DMS 273 (cell line): ENCODE data around the gene FAM131A.

Experiments used
- DNase-seq: peaks from one replicate; lab custom pipeline; 2025; ENCODE audit not compliant: unreplicated experiment; lab: John Stamatoyannopoulos, UW

FAM131A gene

DNA sequence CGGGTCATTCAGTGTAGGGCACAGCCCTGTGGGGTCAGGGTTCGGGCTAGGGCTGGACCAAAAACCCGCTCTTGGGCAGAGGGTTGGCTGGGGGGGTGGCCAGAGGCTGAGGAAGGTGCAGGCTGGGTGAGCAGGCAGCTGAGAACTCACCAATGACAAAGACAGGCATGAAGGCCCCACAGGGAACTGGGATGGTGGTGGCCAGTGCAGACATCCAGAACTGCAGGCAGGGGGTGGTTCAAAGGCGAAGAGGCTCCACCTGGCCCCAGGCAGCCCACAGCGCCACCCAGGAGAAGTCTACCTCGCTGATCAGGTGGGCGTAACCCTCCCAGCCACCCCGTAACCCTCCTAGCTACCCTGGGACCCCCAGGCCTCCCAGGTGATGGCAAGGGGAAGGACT lies 17.4 kb downstream of the FAM131A start:
- no peak for DNase-seq

DNA sequence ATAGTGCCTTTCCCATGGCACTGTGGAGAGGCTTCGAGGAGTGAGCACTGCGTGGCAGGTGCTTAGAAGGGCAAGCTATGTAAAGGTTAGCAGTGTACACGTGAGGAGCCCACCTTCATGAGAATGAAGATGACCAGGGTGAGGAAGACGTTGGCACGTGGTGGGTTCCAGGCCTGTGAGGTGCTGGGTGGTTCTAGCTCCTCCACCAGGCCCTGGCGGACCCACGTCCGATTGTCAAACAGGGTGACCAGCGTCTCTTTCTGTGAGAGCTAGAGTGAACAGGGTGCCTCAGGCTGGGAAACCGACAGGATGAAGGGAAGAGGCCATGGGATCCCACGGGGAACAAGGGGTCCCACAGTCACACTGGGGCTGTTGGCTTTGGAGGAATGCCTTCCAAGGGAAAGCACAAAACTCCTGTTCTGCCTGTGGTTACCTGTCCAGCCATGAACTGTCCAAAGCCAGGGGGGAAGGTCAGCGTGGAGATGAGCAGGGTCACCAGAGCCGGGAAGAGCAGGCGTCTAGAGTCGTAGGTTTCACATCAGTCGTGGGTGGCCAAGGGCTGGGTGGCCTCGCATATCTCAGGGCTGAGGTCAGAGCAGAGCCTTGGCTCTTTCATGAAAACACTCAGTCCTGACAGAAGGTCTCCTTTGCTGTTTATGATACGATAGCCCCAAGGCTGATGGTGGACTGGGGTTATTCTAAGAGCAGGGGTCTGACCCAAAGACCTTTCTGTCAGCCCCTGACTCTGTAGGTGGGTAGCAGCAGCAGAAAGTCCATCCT lies 18.1 kb downstream of the FAM131A start:
- no peak for DNase-seq

DNA sequence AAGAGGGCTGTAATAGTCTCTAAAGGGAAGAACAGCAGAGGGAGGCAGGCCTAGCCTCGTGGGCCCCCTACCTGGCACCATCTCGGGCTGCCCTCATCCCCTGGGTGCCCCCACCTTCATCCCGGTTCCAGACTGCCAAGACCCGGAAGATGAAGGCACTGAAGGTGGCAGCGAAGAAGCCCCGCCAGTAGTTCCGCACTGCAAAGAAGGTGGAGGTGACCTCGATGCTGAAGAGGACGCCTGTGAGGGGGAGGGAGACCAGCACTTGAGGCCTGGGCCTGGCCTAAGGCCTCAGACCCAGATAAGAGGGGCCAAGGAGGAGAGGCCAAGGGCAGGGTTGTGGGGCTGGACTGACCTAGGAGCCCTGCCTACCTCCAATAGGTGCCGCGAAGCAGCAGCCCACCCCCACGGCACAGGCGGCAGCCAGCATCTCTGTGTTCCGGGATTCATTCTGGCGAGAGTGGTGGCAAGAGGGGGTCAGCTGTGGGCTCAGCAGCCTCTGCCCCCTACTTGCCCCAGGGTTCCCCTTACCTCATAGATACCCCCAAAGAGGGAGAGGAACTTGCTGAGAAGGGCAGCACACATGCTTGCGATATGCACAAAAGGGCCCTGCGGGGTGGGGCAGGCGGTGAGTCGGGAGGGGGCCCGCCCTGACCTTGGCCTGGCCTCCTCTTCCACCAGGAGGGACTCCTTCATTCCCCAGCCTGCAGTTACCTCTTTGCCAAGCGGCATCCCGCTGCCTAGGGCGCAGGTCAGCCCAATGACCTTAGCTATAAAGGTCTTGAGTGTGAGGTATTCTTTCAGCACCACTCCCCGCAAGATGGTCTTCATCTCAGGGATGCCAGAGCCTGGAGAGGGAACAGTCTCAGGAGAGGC lies 20.1 kb downstream of the FAM131A start:
- no peak for DNase-seq

DNA sequence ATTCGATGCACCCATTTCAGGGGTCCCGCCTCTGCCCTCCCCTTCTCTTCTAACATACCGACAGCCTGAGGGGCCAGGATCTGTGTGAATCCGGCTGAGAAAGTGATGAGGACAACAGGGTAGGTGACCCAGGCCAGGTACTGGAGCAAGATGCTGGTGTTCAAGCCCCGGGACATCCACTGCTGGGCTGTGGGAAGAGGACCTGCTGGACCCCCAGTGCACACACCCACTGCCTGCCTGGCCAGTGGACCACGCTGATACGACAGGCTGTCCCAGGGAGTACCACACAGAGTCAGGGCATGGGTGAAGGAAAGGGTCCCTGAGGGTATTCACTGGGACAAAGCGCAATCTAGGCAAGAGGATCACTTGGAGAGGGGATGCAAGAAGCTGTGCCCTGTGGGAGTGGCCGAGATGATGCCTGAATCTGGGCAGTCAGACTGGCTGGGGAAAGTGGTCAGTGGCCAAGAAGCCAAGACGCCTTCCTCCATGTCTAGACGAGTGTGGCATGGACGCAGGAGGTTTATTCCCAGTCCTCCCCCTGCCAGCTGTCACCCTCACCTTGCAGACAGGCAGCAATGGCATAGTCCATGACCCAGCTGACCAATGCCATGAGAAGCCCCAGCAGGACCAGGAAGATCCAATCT lies 20.8 kb downstream of the FAM131A start:
- DNase-seq: no peak

DNA sequence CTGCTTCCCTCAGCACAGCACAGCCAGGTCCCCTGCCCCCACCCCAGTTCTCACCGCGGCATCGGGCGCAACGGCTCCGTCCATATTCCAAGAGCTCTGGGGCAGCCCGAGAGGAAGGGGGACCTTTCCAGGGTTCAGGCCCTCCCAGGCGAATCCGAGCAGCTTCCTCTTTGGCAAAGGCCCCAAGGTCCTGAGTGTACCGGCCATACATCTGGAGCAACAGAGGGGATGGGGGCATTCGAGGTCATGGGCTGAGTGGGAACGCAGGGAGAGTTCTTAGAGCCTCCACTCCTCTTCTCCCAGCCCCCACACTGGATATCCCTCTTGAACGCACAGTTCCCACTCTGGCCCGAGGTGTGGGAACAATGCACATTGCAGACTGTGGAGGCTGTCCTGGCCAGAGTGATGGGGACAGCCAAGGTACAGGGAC lies 21.5 kb downstream of the FAM131A start:
- no peak for DNase-seq

DNA sequence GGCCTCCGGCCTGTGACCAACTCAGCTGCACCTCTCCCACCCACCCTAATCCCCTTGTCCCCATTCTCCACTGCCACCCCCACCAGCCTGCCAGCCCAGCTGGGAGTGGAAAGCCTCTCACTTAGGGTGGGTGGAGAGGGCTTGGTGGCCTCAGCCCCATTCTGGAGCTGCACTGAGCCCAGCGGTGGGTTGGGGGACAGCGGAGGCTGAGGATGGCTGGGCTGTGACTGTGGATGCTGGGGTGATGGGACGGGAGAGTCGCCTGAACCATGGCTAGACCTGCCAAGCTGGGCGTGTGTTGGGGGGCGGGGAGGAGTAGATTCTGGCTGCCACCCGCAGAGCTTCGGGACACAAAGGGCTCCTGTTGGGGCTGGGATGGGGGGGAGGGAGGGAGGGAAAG lies 22.2 kb downstream of the FAM131A start:
- no peak for DNase-seq

DNA sequence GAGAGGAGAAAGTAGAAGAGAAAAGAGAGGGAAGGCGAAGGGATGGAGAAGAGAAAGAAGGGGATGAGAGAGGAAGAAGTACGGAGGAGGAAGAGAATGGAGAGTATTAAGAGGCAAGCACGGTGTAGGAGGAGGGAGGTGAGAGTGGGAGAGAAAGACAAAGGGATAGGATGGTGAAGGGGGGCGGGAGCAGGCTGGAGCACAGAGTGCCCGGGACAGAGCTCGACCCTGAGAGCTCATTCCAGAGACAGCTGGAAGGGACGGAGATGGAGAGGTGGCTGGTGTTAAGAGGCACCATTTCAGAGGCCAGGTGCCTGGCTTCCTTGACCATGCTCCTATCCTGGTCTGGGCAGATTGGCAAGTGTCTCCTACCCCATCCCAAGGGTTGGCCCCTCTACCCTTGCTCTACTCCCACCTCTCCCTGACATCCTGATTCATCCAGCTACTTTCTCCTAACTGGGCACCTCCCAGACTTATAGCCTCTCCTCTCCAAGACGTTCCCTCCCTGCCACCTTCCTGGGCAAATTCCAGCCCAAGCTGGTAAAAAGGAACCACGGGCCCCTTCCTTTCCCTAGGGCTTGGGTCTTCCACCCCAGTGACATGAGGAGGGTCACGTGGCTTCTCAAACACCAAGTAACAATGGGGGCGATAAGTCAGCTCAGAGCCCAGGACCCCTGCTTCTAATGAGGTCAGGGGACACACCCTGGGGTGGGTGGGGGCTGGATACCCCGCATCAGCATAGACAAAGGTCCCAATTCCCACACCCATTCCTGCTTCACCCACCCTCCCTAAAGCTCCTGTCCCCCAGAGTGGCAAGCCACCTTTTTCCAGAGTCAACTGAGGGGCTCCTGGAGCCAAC lies 22.9 kb downstream of the FAM131A start:
- no peak for DNase-seq

DNA sequence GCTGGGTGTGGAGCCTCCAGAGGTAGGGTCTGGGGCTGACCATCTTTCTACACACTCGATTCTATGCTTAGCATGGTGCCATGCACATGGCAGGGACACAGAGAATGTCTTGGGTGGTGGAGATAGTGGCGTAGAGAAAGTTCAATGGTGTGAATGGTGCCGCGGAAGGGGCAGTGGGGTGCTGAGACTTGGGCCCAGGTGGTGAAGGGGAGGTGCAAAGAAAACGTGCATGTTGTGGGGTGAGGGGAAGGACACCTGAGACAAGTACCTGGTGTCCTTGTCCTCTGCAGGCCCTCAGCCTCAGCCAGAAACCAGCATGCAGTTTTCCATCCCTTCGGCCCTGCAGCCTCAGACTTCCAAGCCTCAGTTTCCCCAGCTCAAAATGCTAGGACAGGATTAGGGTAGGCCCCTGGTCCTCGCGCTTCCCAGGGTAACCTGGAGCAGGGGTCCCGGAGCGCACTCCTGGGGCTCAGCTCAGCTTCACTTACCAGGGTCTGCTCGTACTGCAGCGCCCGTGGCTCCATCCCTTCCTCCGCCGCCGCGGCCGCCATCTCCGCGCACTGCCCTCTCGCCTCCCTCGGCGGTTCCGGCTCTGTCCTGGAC lies 23.6 kb downstream of the FAM131A start:
- no peak for DNase-seq

DNA sequence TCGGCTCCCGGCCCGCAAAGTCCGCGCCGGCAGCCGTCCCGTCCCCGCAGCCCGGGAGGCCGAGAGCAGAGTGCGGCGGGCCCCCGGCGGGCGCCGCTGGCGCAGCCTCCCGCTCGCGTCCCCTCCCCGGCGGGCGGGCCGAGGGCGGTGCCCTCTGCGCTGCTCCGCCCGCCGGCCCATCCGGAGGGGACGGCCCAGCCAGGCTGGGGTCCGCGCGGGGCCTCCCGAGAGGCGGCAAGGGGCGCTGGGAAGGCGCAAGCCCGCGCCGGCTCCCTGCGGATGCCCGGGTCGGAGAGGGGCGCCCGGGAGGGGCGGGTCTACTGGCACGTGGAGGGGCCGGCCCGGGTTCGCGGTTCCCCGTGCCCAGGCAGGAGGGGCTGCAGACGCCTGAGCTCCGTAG lies 24.1 kb downstream of the FAM131A start, which contains the start of the genes CLCN2 and POLR2H:
TSS of gene CLCN2 (minus strand) at position 74 of the 400 bp plus-strand sequence. CDS start 126 bp downstream, outside the sequence.
TSS of gene POLR2H (plus strand) at position 179 of the 400 bp plus-strand sequence. CDS start 1,783 bp downstream, outside the sequence.
- peak; percentile 91 for DNase-seq

DNA sequence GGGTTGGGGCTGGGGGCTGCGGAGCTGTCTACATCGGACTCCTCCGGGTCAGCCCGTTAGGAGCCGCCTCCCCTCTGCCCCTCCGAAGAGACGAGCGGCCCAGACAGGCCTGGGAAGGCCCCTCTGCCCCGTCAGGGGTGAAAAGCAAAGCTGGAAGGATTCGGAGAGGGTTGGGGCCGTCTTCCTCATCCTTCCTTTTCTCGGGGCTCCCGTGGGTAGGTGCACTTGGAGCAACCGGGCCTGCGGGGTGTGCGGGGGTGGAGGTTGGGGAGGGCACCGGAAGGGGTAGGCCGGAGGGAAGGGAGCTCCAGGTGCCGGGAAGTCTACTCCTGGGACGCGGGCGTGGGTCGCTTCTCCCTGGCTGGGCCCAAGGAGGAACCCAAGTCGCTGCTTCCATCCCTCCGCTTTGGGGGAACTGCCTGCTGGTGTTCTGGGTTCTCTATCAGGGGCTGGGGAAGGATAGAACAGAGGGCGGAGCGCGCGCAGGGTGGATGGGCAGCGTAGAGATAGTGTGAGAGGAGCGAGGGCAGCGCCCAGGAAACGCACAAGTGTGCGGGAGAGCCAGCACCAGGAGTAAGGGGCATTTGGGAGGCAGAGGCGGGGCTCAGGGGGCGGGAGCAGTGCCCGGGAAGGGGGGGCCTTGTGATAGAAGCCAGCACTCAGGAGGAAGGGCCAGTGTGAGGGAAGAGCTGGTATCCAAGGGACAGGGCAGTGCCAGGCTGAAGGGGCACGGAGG lies 24.7 kb downstream of the FAM131A start:
- peak; percentile 96 for DNase-seq

DNA sequence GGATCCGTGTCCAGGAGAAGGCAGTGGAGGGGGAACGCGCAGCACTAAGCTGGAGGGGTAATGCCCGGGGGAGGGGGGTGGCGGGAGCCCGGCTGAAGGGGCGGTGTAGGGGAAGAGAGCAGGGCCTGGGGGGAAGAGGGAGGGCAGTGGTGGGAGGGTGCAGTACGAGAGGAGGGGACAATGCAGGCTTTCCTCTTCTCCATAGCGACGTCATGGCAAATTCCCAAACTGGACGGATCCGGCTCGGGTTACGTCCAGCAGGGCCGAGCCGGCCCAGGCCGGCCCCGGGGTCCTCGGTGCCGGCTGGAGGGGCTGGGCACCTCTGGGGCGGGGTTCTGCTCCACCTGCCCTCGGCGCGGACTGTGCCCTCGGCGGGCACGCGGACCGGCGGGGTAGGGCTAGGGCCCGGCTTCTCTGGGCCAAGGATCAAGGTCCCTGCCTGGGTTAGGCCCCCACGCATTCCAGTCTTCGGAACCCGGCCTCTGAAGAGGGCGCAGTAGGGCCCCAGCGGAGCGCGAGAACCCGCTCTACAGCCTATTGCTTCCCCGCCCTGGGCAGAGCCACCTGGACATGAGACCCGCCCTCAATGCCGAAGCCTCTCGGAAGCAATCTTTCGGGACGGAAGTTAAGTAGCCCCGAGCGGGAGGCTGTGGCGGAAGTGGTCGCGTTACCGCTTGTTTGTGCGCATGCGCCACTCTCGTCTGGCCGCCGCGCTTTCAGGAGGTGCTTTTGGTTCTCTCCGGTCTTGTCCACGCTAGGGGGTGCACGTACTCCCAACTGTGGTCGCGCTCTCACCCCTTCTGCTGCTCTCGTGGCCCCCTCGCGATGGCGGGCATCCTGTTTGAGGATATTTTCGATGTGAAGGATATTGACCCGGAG lies 25.5 kb downstream of the FAM131A start:
- peak; percentile 100 for DNase-seq

DNA sequence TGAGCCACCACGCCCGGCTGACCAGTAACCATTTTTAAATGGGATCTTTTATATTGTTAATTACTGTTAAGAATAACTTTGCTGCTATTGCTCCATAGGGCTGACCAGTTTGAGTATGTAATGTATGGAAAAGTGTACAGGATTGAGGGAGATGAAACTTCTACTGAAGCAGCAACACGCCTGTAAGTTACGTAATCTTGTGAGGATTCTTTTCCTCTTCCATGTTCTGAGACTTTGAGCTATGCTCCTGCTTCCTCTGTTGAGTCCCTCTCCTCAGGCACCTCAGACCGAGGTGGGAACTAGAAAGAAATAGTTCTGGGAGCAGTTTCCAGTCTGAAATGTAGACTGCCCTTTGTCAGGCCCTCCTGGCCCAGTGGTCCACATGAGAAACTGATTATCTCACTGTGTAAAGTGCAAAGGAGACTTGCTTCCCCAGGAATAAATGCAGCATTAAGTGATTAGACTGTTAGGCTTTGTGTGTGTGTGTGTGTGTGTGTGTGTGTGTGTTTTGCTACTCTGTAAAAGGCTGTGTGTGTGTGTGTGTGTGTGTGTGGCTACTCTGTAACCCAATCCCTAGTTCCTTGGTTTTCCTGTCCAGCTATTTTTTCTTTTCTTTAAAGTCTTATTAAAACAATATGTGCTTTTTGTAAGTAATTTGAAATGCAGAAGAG lies 29.4 kb downstream of the FAM131A start:
- DNase-seq: no peak

DNA sequence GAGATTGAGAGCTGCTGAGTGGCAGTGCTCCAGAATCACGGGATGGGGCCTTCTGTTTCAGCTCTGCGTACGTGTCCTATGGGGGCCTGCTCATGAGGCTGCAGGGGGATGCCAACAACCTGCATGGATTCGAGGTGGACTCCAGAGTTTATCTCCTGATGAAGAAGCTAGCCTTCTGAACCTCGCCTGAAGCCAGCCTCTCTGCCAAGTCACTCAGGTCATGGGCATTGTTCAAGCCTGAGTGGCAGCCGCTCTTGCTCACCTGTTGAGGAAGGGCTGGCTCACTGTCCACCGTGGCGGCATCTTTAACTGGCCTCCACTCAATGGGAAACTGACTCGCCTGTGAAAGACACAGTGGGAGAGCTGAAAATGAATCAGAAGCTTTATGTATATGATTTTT lies 30.7 kb downstream of the FAM131A start:
- no peak for DNase-seq

DNA sequence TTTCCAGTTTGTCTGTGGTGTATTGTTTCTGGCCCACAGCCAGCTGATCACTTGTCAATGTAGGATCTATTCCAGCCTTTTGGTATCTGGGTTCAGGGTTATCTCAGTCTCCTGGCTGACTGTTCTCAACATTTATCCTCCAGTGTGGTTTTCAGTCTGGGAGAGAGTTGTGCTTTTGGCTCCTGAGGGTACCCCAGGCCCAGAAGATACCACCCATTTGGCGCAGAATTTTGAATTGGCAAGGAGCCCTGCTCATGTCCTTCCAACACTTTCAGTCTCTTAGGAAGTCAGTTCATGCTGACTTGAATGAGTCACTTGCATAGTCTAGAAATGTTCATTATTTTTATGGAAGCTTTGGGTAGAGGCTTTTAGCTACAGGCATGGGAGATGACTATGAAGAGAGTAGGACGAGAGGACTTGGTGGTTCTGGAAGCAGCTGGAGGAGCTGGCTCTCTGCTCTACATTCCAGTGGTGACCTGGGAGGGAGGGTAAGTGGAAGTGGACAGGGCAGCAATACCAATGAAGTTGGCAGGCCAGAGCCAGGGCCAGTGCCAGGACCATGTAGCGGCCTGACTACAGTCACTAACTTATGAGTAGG lies 31.3 kb downstream of the FAM131A start:
- no peak for DNase-seq

DNA sequence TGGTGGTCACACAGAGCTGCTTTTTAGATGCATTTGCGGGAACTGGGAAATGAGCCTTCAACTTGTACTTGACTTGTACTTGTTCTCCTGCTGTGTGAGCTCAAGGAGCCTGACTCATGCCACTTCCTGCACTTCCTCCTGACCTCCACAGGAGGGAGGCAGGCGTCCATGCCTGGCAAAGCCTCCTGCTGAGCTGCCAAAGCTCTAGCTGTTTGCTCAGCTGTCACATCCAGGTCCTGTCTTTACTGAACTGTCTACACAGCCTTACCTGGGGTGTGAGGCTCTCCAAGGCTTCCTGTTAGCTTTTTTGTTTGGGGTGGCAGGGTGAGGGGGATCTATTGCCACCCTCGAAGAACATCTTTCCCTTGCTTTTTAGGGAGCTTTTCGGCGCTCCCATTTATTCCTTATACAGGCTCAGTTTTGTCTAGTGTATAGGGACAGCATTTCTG lies 34.2 kb downstream of the FAM131A start:
- peak; percentile 97 for DNase-seq

DNA sequence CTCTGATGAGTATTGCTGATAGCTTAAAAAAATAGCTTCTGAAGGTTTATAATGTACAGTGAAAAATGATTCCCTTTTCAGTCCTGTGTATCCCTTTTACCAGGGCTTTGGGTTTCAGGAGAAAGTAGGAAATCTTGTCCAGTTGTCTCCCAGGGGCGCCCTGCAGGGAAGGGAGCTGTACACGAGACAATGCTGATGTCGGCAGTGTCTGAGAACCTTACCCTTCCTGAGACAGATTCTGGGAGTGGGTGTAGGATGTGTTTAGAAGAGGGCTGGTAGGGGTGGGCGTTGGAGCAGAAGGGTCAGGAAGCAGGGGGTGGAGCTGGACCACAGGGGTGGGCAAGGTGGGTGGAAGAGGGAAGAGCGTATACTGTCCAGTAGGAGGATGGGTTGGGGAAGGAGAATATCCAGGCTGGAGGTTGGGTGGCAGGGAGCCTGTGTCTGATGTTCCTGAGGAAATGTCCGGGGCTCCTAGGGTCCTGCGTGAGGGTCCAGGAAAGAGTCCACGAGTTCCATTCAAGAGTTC lies 35.0 kb downstream of the FAM131A start:
- DNase-seq: no peak

DNA sequence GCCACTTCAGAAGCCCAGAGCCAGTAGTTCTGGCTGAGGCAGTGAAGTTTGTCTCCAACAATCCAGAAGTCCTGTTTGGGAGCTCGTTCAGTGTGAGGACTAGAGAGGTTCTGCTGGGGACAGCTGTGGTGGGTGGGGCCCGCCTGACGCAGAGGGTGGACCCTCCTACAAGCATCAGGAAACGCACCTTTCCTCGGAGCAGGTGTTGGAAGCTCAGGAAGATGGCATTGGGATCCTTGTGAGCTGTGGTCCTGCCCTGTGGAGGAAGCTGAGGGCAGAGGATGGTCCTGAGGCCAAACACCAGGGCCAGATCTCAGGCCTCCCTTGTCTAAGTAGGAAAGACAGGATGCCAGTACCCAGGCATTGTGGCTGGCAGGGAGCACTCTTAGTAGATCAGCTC lies 35.5 kb downstream of the FAM131A start:
- DNase-seq: no peak
